Stimulated activated CD4-positive, alpha-beta T cell treated with anti-CD3 and anti-CD28 coated beads, Interleukin-2, amount 100 ng/mL, for 48 hours (primary cell): ENCODE measurements around the gene KCNT1.

Source experiments
- DNase-seq, 2 donors: peaks; one replicate each; pipeline ENCODE4 v3.0.0-alpha.2; 2020

KCNT1 gene

GRCh38 chr9:135769489-135770202 is 67.7 kb downstream of the KCNT1 start:
- no peak for DNase-seq

DNA sequence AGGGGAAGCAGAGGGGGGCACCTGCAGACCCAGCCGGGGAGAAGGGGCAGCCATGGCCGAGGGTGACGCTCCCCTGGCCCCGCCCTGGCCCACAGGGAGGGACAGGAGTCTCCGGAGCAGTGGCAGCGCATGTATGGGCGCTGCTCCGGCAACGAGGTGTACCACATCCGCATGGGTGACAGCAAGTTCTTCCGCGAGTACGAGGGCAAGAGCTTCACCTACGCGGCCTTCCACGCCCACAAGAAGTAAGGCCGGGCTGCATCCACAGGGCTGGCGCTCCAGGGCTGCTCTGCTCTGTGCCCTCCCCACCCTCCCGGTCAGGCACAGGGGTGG is 68.2 kb downstream of the KCNT1 start:
- DNase-seq, result no peak

- no peak for DNase-seq
Observed at GRCh38 chr9:135770771-135771170, 68.8 kb downstream of the KCNT1 start.

DNA sequence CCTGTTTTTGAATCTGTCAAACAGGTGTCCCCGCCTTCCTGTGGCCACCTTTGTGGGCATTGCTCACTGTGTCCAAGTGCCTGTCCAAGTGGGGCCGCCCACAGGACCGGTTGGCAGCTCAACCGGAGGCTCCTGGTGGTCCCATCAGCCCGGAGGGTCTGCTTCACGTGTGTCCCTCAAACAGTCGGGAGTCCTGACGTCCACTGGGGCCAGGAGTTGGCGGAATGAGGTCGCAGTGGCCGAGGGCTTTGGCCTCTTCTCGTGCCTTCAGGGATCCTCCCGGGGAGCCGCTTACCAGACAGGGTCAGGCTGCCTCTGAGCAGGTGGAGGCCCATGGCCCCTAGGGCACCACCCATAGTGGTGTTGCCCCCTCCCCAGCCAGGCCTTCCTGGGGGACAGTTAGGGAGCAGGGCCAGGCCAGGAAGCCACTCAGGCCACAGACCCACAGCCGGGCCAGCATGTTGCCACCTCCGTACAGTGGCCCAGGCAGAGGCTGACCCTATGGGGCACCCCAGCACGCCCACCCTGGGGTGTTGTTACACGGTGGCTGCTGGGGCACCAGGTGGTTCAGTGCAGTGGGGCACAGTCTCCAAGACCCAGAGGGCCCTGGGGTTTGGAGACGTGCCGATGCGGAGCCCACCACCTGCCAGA is 69.5 kb downstream of the KCNT1 start:
- DNase-seq, result no peak

GRCh38 chr9:135772056-135772646 is 70.2 kb downstream of the KCNT1 start:
- DNase-seq, result no peak

- no peak for DNase-seq
Observed at GRCh38 chr9:135772702-135773493, 70.9 kb downstream of the KCNT1 start.

- DNase-seq, result no peak
Observed at GRCh38 chr9:135773530-135774238, 71.7 kb downstream of the KCNT1 start.

GRCh38 chr9:135774239-135774747 is 72.3 kb downstream of the KCNT1 start:
- no peak for DNase-seq

DNA sequence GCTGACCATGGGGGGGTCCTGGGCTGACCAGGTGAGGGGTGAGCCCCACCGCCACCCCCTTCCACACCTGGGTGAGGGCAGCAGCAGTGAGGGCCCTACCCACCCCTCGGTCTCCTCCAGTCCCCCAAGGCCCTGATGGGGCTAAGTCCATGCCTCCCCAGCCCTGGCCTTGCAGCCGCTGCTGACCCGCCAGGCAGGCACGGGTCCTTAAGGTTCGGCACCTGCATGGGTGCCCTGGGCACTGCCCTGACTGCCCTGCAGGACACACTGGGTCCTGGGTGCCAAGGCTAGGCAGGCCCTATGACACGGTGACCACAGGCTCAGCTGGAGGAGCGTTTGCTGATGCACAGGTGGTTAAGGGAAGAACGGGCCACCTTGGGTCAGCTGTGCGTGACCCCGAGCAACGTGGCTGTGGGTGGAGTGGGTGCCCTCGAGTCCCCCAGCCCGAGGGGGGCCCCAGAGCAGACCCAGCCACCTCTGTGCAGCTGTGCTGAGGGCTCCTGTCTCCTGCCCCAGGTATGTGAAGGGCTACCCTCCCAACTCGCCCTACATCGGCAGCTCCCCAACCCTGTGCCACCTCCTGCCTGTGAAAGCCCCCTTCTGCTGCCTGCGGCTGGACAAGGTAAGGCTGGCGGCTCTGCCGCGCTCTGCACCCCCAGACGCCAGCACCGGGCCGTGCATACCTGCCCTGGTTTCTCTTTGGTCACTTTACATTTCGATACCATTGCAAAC is 73.0 kb downstream of the KCNT1 start:
- DNase-seq, result no peak

DNA sequence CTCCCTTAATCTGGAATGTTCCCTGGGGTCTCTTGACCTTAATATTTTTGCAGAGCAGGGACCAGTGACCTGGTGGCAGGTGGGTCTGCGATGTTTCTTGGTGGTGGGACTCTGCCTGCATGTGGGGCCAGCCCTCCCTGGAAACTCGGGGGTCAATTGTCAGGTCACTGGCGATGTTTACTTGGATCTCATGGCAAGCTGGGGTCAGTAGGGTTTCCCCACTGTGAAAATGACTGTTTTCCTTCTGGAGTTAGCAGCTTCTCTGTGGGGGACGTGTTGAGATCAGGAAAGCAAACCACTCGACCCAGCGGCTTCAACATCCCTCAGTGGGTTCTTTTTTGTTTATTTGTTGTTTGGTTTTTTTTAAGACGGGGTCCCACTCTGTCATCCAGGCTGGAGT is 73.9 kb downstream of the KCNT1 start:
- DNase-seq, result no peak

GRCh38 chr9:135776893-135777622 is 75.1 kb downstream of the KCNT1 start:
- no peak for DNase-seq

GRCh38 chr9:135777623-135778177 is 75.7 kb downstream of the KCNT1 start:
- no peak for DNase-seq

DNA sequence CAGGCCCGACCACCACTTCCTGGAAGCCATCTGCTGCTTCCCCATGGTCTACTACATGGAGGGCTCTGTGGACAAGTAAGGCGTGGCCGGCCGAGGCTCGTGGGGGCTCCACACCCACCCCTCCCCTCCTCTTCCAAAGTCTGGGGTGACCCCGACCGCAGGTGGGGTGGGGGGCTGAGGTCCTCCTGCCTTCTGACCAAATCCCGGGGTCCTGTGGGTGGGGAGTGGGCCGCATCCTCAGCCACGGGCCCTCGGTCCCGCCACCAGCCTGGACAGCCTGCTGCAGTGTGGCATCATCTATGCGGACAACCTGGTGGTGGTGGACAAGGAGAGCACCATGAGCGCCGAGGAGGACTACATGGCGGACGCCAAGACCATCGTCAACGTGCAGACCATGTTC is 76.4 kb downstream of the KCNT1 start:
- no peak for DNase-seq

GRCh38 chr9:135779571-135779970 is 77.6 kb downstream of the KCNT1 start:
- DNase-seq, result no peak

DNA sequence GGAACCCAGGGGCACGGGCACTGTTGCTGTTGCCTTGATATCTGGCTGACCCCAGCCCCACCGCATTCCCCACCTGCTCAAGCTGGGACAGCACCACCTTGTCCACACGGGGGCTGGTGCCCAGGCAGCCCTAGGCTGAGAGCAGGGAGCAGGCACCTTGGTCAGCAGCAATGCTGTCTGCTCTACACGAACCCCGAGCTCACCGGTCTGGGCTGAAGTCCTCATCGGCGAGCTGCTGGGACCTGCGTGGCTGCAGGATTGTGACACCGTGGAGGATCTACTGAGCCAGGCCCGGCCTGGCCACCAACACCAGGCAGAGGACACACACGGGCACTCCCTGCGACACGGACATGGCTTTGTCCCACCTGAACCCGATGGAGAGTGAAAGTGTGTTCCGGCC is 78.1 kb downstream of the KCNT1 start:
- DNase-seq, result no peak

GRCh38 chr9:135780626-135781025 is 78.6 kb downstream of the KCNT1 start:
- no peak for DNase-seq

DNA sequence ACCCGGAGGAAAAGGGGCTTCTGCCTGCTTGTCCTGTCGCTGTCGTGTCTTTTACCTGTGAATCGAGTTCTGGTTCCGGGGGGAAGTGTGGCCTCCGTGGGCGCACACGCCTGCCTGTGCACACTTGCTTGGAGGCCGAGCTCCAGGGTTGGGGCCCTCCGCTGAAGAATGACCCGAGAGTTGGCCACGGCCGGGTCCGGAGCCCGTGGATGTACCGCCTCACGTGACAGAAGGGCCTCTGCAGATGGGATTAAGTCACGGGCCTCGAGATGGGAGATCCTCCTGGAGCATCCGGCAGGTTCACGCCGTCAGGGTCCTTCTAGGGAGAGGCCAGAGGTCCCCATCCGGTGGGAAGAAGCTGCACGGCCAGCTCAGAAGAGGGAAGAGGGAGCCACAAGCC is 81.0 kb downstream of the KCNT1 start:
- no peak for DNase-seq

DNA sequence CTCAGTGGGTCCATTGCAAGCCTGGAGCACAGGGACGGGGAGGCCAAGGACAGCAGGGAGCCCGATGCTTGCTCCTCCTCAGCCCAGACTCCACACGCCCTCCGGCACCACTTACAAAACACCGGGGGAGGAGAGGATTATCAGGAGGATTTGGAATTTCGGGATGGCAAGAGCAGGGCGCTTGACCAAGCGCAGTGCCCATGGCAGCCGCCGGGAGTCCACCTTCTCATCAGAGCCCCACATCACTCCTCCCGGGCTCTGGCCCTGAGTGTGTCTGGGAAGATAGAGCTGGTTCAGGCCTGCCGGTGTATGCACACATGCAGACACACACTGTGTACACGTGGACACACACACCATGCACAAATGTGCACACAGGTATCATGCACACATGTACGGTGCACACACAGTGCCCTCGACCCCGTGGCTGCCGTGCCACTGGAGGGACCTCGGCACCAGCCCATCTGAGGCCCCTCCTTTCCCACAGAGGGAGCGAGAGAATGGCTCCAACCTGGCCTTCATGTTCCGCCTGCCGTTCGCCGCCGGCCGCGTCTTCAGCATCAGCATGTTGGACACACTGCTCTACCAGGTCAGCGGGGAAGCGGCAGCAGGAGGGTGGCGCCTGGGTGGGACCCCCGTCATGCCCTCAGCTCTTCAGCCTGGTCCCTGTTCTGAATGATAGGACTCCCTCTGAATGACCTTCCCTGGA is 81.7 kb downstream of the KCNT1 start:
- no peak for DNase-seq

DNA sequence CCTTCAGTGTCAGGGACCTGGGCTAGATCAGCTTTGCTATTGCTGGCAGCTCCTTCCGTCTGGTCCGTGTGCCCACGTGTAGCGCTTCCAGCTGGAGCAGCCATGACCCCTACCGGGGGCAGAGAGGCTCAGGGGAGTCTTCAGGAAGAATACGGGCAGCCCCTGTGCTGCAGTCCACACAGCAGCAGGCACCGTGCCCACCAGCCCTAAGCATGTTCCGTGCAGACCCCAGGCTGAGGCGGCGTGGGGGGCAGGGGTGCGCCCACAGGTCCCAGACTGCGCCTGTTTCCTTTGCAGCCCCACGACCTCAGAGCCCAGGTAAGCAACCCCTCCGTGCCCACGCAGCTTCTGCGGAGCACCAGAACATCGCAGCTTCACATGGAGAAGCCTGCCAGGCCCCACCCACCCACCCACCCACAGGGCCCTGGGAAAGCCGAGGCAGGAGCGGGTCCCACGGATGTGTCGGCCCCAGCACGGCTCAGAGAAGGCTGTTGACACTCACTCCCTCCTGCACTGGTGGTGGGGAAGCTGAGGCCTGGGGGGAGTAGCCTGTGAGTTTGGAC is 83.1 kb downstream of the KCNT1 start:
- no peak for DNase-seq

- no peak for DNase-seq
Observed at GRCh38 chr9:135786146-135786690, 84.2 kb downstream of the KCNT1 start.
